OCI-LY7 (cell line): ENCODE data around the gene RTN4R.

Experiments used
- EZH2phosphoT487 ChIP-seq: fragments of 200-600 bp; sonication (generic); IDR thresholded peaks from 2 replicates; pipeline ENCODE4 v1.6.1; 2018; ENCODE audit warnings: low read depth, borderline replicate concordance, mild to moderate bottlenecking, mixed run types, antibody characterized with exemption, low read length, moderate library complexity, mixed read lengths
- TF ChIP-seq, protein P1 (sequence below): fragments of 200-600 bp; sonication (generic); conservative IDR thresholded peaks from 2 replicates; pipeline ENCODE4 v1.5.1; 2014; ENCODE audit warnings: mild to moderate bottlenecking, antibody characterized with exemption, low read length, moderate library complexity, mixed read lengths

DNA sequence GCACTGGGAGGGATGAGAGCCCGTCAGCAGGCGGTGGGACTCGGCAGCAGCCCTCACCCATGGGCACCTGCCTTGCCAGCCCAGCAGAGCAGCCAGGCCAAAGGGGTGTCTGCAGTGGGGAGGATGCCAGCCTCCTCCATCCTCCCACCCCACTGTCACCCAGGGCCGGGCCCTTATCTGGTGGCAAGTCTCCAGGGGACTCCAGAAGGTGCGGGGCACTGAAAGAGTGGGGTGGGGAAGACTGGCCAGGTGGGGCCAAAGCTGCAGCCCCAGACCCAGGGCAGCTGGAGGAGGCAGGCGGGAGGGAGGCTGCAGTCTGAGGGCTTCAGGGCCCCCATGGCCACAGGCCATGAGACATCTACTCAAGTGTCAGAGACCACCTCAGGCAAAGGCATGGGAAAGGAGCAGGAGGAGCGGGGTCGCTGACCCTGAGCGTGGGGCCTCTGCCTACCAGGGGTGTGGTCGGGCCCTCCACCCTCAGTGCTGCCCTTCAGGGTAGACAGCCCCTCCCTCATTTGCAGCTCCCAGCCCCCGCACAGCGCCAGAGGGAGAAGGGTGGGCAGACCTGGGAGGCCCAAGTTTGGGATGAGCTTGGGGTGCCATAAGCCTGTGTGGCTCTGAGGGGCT, 48.2 kb upstream of the RTN4R start:
- TF ChIP-seq, protein P1, sequence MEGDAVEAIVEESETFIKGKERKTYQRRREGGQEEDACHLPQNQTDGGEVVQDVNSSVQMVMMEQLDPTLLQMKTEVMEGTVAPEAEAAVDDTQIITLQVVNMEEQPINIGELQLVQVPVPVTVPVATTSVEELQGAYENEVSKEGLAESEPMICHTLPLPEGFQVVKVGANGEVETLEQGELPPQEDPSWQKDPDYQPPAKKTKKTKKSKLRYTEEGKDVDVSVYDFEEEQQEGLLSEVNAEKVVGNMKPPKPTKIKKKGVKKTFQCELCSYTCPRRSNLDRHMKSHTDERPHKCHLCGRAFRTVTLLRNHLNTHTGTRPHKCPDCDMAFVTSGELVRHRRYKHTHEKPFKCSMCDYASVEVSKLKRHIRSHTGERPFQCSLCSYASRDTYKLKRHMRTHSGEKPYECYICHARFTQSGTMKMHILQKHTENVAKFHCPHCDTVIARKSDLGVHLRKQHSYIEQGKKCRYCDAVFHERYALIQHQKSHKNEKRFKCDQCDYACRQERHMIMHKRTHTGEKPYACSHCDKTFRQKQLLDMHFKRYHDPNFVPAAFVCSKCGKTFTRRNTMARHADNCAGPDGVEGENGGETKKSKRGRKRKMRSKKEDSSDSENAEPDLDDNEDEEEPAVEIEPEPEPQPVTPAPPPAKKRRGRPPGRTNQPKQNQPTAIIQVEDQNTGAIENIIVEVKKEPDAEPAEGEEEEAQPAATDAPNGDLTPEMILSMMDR, result no peak
- no peak for TF ChIP-seq EZH2phosphoT487
